H9 (cell line): Measurements from ENCODE around the gene APBA2. TPM values are rescaled to one million over a fixed set of nuclear protein-coding genes. Genes with fewer than 3 reads are reported as not detected.

Source experiments
- DNase-seq: peaks from one replicate; pipeline ENCODE4 v3.0.0-alpha.2; 2017
- H2AFZ ChIP-seq: one replicate; pipeline ENCODE4 v1.6.1; 2013; ENCODE audit warnings: mild to moderate bottlenecking, low read length, control low read depth, moderate library complexity
- H2AK5ac ChIP-seq: 2 replicates; pipeline ENCODE4 v1.6.1; 2013; ENCODE audit warnings: low read length, control low read depth, mixed read lengths; ENCODE audit not compliant: insufficient read length
- H2BK120ac ChIP-seq: one replicate; pipeline ENCODE4 v1.6.1; 2013; ENCODE audit warnings: low read depth, mild to moderate bottlenecking, low read length, control low read depth, inconsistent platforms; ENCODE audit not compliant: poor library complexity, severe bottlenecking
- H2BK12ac ChIP-seq: 2 replicates; pipeline ENCODE4 v1.6.1; 2013; ENCODE audit warnings: low read length, control low read depth, mixed read lengths, low read depth; ENCODE audit not compliant: insufficient read length
- H2BK15ac ChIP-seq: 2 replicates; pipeline ENCODE4 v1.6.1; 2013; ENCODE audit warnings: low read depth, low read length, control low read depth
- H2BK20ac ChIP-seq: one replicate; pipeline ENCODE4 v1.6.1; 2013; ENCODE audit warnings: low read depth, mild to moderate bottlenecking, low read length, control low read depth, inconsistent platforms; ENCODE audit not compliant: poor library complexity, severe bottlenecking
- H2BK5ac ChIP-seq: 2 replicates; pipeline ENCODE4 v1.6.1; 2013; ENCODE audit warnings: low read length, control low read depth, mixed read lengths; ENCODE audit not compliant: insufficient read length
- H3K14ac ChIP-seq: 2 replicates; pipeline ENCODE4 v1.6.1; 2013; ENCODE audit warnings: low read length, control low read depth; ENCODE audit not compliant: insufficient read depth
- H3K18ac ChIP-seq: 2 replicates; pipeline ENCODE4 v1.6.1; 2013; ENCODE audit warnings: low read depth, mild to moderate bottlenecking, mixed read lengths, low read length, control low read depth; ENCODE audit not compliant: insufficient read length
- H3K23ac ChIP-seq: 2 replicates; pipeline ENCODE4 v1.6.1; 2013; ENCODE audit warnings: low read length, control low read depth, mixed read lengths, low read depth; ENCODE audit not compliant: insufficient read length
- H3K23me2 ChIP-seq: 2 replicates; pipeline ENCODE4 v1.6.1; 2013; ENCODE audit warnings: low read depth, mild to moderate bottlenecking, mixed read lengths, low read length, control low read depth; ENCODE audit not compliant: insufficient read length, poor library complexity, severe bottlenecking
- H3K27ac ChIP-seq: 2 replicates; pipeline ENCODE4 v1.5.1; 2013; ENCODE audit warnings: low read length, control low read depth, mixed read lengths, low read depth; ENCODE audit not compliant: insufficient read length
- H3K27me3 ChIP-seq: 2 replicates; pipeline ENCODE4 v1.6.1; 2013; ENCODE audit warnings: low read length, control low read depth, inconsistent platforms; ENCODE audit not compliant: insufficient read depth
- H3K4ac ChIP-seq: 2 replicates; pipeline ENCODE4 v1.6.1; 2013; ENCODE audit warnings: low read depth, mild to moderate bottlenecking, control low read depth, inconsistent platforms, low read length, moderate library complexity
- H3K4me1 ChIP-seq: 2 replicates; pipeline ENCODE4 v1.6.1; 2013; ENCODE audit warnings: low read length, control low read depth, inconsistent platforms; ENCODE audit not compliant: insufficient read depth
- H3K4me2 ChIP-seq: 2 replicates; pipeline ENCODE4 v1.6.1; 2013; ENCODE audit warnings: low read length, control low read depth, mixed read lengths; ENCODE audit not compliant: insufficient read length, insufficient read depth
- H3K56ac ChIP-seq: 2 replicates; pipeline ENCODE4 v1.6.1; 2013; ENCODE audit warnings: low read depth, mild to moderate bottlenecking, mixed read lengths, low read length, control low read depth; ENCODE audit not compliant: insufficient read length
- H3K79me1 ChIP-seq: 2 replicates; pipeline ENCODE4 v1.6.1; 2013; ENCODE audit warnings: low read depth, mild to moderate bottlenecking, moderate library complexity, low read length, control low read depth, inconsistent platforms; ENCODE audit not compliant: insufficient read depth, poor library complexity, severe bottlenecking
- H3K79me2 ChIP-seq: 2 replicates; pipeline ENCODE4 v1.6.1; 2013; ENCODE audit warnings: low read length, control low read depth, inconsistent platforms; ENCODE audit not compliant: insufficient read depth
- H3K9ac ChIP-seq: 2 replicates; pipeline ENCODE4 v1.6.1; 2013; ENCODE audit warnings: low read length, control low read depth, mixed read lengths; ENCODE audit not compliant: insufficient read length; ENCODE audit errors: extremely low read depth
- H3K9me3 ChIP-seq: one replicate; pipeline ENCODE4 v1.6.1; 2013; ENCODE audit warnings: low read depth, low read length, inconsistent platforms; ENCODE audit not compliant: control insufficient read depth
- H3T11ph ChIP-seq: one replicate; pipeline ENCODE4 v1.6.1; 2013; ENCODE audit warnings: mild to moderate bottlenecking, low read length, control low read depth, inconsistent platforms
- H4K20me1 ChIP-seq: one replicate; pipeline ENCODE4 v1.6.1; 2013; ENCODE audit not compliant: control insufficient read depth, insufficient read length, insufficient read depth
- H4K5ac ChIP-seq: 2 replicates; pipeline ENCODE4 v1.6.1; 2013; ENCODE audit warnings: low read depth, mild to moderate bottlenecking, mixed read lengths, low read length, control low read depth; ENCODE audit not compliant: insufficient read length
- H4K8ac ChIP-seq: replicated peaks from 2 replicates; pipeline ENCODE4 v1.6.1; 2013; ENCODE audit warnings: low read length, control low read depth, mixed read lengths, low read depth; ENCODE audit not compliant: insufficient read length
- H4K91ac ChIP-seq: 2 replicates; pipeline ENCODE4 v1.6.1; 2013; ENCODE audit warnings: low read depth, mild to moderate bottlenecking, moderate library complexity, mixed read lengths, low read length, control low read depth; ENCODE audit not compliant: insufficient read length
- H3K27ac Mint-ChIP-seq, 3 experiments: 2 replicates in 2 of 3; 3 replicates in 1 of 3; pipeline ENCODE4 v1.8.0; 2020 to 2021; ENCODE audit warnings: mixed read lengths in 3 of 3, mild to moderate bottlenecking in 1 of 3, moderate library complexity in 1 of 3
- H3K27me3 Mint-ChIP-seq: 2 replicates; pipeline ENCODE4 v1.8.0; 2021; ENCODE audit warnings: low read depth, mild to moderate bottlenecking, moderate library complexity, mixed read lengths
- H3K36me3 Mint-ChIP-seq, 3 experiments: 2 replicates in 2 of 3; 3 replicates in 1 of 3; pipeline ENCODE4 v1.8.0; 2020 to 2021; ENCODE audit warnings: low read depth in 3 of 3, mixed read lengths in 3 of 3; ENCODE audit not compliant: insufficient read depth in 1 of 3
- H3K4me1 Mint-ChIP-seq, 2 experiments: 2 replicates each; pipeline ENCODE4 v1.8.0; 2020; ENCODE audit warnings: mixed read lengths in 2 of 2
- H3K4me3 Mint-ChIP-seq, 2 experiments: 2 replicates in 1 of 2; 3 replicates in 1 of 2; pipeline ENCODE4 v1.8.0; 2020 to 2021; ENCODE audit warnings: mild to moderate bottlenecking in 2 of 2, mixed read lengths in 2 of 2, moderate library complexity in 1 of 2
- H3K9me3 Mint-ChIP-seq, 2 experiments: 2 replicates in 1 of 2; 3 replicates in 1 of 2; pipeline ENCODE4 v1.8.0; 2020; ENCODE audit warnings: mild to moderate bottlenecking in 2 of 2, mixed read lengths in 2 of 2, moderate library complexity in 1 of 2
- WGBS: extraction: QIAGEN DNeasy Blood & Tissue Kit; methylation state at CpG from one replicate; pipeline ENCODE4 v1.1.7; 2013; ENCODE audit warnings: missing lambda C conversion rate, low lambda C conversion rate, mixed read lengths; ENCODE audit not compliant: insufficient read length; ENCODE audit errors: extremely low coverage; 5-methylcytosine and 5-hydroxymethylcytosine counted together
- total RNA-seq: library from RNA; stranded (reverse); gene quantifications from 2 replicates; pipeline ENCODE4 v1.2.1, GENCODE V29; 2021
- TF ChIP-seq, protein P1 (sequence below): fragments of 200-600 bp; sonication (generic); conservative IDR thresholded peaks from 3 replicates; pipeline ENCODE4 v1.8.0; 2021; ENCODE audit warnings: antibody characterized with exemption, mild to moderate bottlenecking

Gene APBA2
- total RNA-seq, 1 experiment from 2014 or later = 14.3 TPM

DNA sequence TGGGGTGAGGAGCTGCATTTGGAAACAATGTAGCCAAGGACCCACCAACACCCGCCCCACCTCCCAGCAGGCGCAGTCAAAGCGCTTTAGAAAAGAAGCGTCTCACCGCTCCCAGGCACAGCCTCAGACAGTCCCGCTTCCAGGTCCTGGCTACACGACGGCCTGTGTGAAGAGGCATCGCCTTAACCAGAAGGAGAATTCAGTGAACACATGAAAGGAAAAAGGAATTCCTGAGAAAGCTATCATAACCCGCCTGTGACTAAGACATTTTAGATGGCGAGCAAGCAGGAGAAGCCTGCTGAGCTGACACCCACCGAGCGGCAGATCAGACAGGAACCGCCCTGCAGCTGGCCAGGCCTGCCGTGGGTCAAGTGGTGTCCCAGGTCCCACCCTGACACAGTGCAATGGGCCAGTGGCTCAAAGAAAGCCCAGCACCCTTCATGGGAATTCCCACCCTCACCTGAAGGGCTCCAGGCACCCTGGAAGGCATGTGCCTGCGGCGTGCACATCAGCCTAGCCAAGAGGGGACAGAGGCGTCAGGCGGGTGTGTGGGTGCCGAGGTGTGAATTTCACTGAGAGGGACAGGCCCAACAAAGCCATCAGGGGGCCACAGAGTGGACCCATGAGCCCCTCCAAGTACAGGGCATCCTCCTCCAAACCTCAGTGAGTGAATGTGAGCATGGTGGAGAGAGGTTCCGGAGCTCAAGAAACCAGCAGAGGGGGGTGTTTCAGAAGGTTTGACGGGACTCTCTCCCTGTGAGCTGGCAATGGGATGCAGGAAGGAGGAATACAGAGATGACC lies 239.0 kb downstream of the APBA2 start:
- H2BK5ac ChIP-seq = no peak overlapping the region
- DNase-seq = no peak
- no peak overlapping the region for H3K18ac ChIP-seq
- no peaks in the 10 kb centered on the region for H3K79me2 ChIP-seq
- H2BK120ac ChIP-seq = no peak overlapping the region
- TF ChIP-seq, protein P1, sequence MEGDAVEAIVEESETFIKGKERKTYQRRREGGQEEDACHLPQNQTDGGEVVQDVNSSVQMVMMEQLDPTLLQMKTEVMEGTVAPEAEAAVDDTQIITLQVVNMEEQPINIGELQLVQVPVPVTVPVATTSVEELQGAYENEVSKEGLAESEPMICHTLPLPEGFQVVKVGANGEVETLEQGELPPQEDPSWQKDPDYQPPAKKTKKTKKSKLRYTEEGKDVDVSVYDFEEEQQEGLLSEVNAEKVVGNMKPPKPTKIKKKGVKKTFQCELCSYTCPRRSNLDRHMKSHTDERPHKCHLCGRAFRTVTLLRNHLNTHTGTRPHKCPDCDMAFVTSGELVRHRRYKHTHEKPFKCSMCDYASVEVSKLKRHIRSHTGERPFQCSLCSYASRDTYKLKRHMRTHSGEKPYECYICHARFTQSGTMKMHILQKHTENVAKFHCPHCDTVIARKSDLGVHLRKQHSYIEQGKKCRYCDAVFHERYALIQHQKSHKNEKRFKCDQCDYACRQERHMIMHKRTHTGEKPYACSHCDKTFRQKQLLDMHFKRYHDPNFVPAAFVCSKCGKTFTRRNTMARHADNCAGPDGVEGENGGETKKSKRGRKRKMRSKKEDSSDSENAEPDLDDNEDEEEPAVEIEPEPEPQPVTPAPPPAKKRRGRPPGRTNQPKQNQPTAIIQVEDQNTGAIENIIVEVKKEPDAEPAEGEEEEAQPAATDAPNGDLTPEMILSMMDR = peak; percentile 51; the same call in 2 of the 3 replicates
- H2AFZ ChIP-seq = no peak overlapping the region
- H4K8ac ChIP-seq = no peak overlapping the region
- H4K5ac ChIP-seq = no peak overlapping the region
- no peak overlapping the region for H3K27ac ChIP-seq
- peaks cover 5% of the 10 kb centered on the region; the same call in 1 of the 2 replicates for H3K4me1 ChIP-seq
- H3K27ac Mint-ChIP-seq = peak overlapping the region in 1 of 3 experiments; percentile 57; a peak in 1 of 7 replicates
- H3K9me3 ChIP-seq = no peaks in the 10 kb centered on the region
- H3K4me2 ChIP-seq = no peak overlapping the region
- H4K91ac ChIP-seq = no peak overlapping the region
- no peak overlapping the region for H3T11ph ChIP-seq
- no peaks in the 10 kb centered on the region; a peak in 2 of 7 replicates for H3K36me3 Mint-ChIP-seq
- no peaks in the 10 kb centered on the region for H4K20me1 ChIP-seq
- H2BK12ac ChIP-seq = no peak overlapping the region
- no peak overlapping the region for H2AK5ac ChIP-seq
- no peaks in the 10 kb centered on the region for H3K9me3 Mint-ChIP-seq
- no peak overlapping the region for H2BK20ac ChIP-seq
- H3K27me3 ChIP-seq = no peaks in the 10 kb centered on the region
- no peak overlapping the region for H3K4ac ChIP-seq
- no peaks in the 10 kb centered on the region; the same call in 1 of the 2 replicates for H3K27me3 Mint-ChIP-seq
- H3K23ac ChIP-seq = no peak overlapping the region
- H3K4me3 Mint-ChIP-seq = no peak overlapping the region
- no peak overlapping the region for H3K56ac ChIP-seq
- no peak overlapping the region for H3K9ac ChIP-seq
- no peaks in the 10 kb centered on the region for H3K23me2 ChIP-seq
- no CpG with 5 or more reads among the region's 22 CpGs for WGBS
- no peak overlapping the region for H3K14ac ChIP-seq
- H2BK15ac ChIP-seq = no peak overlapping the region
- peaks cover 25 to 28% of the 10 kb centered on the region in 2 experiments for H3K4me1 Mint-ChIP-seq
- H3K79me1 ChIP-seq = no peaks in the 10 kb centered on the region
